ENCODE measurements around the gene GMCL1. TPM values are rescaled to one million over a fixed set of nuclear protein-coding genes. Genes with fewer than 3 reads are reported as not detected.

The GMCL1 gene
- total RNA-seq, 2 donors from 2014 or later, result 19.7 to 25.5 TPM

GRCh38 chr2:69804416-69804815, 25.0 kb upstream of the GMCL1 start:
- H3K9me3 ChIP-seq (ENCODE audit: control insufficient read depth, low read length), result no peaks in the 10 kb centered on the region
- H3K27ac ChIP-seq (ENCODE audit: low read depth, low read length), result no peak overlapping the region
- 82 to 87% methylated on average over 2 to 11 of the region's 11 CpGs for WGBS, 2 experiments (ENCODE audit: insufficient coverage in 1 of 2, insufficient read length in 1 of 2)
- H3K4me3 Mint-ChIP-seq, result no peak overlapping the region
- no peak overlapping the region for H3K9ac ChIP-seq (ENCODE audit: extremely low read depth, low read length, poor library complexity, severe bottlenecking)
- TF ChIP-seq CTCF (conservative IDR thresholded peaks at IDR 0.05), result no peak
- no peak overlapping the region for H3K4me3 ChIP-seq (ENCODE audit: low read length)
- H3K9me3 Mint-ChIP-seq, result no peaks in the 10 kb centered on the region
- H3K27me3 Mint-ChIP-seq (ENCODE audit: insufficient read depth), result no peaks in the 10 kb centered on the region
- H3K4me1 Mint-ChIP-seq, result peaks cover 17% of the 10 kb centered on the region
- peaks cover 13% of the 10 kb centered on the region for H3K4me1 ChIP-seq (ENCODE audit: control insufficient read depth, insufficient read depth, low read length)
- peaks cover 14% of the 10 kb centered on the region for H3K36me3 Mint-ChIP-seq (ENCODE audit: low read depth)
- no peak for DNase-seq
- H3K27me3 ChIP-seq (ENCODE audit: control insufficient read depth, insufficient read depth, low read length, poor library complexity, severe bottlenecking), result no peaks in the 10 kb centered on the region
- H3K36me3 ChIP-seq (ENCODE audit: control insufficient read depth, insufficient read depth, low read length), result no peaks in the 10 kb centered on the region
- H3K27ac Mint-ChIP-seq, result no peak overlapping the region

GRCh38 chr2:69805887-69806286, 23.6 kb upstream of the GMCL1 start:
- 100% methylated on average over 1 of the region's 1 CpG; no CpG with 5 or more reads in 1 of the 2 experiments for WGBS, 2 experiments (ENCODE audit: insufficient coverage in 1 of 2, insufficient read length in 1 of 2)
- no peak overlapping the region for H3K4me3 Mint-ChIP-seq
- no peaks in the 10 kb centered on the region for H3K27me3 Mint-ChIP-seq (ENCODE audit: insufficient read depth)
- Histone ChIP-seq H3K27ac (ENCODE audit: low read depth, low read length) (no peak overlapping the region), H3K9ac (ENCODE audit: extremely low read depth, low read length, poor library complexity, severe bottlenecking) (no peak overlapping the region), H3K4me3 (ENCODE audit: low read length) (no peak overlapping the region), H3K27me3 (ENCODE audit: control insufficient read depth, insufficient read depth, low read length, poor library complexity, severe bottlenecking) (no peaks in the 10 kb centered on the region), H3K9me3 (ENCODE audit: control insufficient read depth, low read length) (no peaks in the 10 kb centered on the region), H3K4me1 (ENCODE audit: control insufficient read depth, insufficient read depth, low read length) (peaks cover 3% of the 10 kb centered on the region), H3K36me3 (ENCODE audit: control insufficient read depth, insufficient read depth, low read length) (no peaks in the 10 kb centered on the region)
- H3K27ac Mint-ChIP-seq, result no peak overlapping the region
- H3K9me3 Mint-ChIP-seq, result no peaks in the 10 kb centered on the region
- peaks cover 3% of the 10 kb centered on the region for H3K4me1 Mint-ChIP-seq
- no peak for TF ChIP-seq CTCF (conservative IDR thresholded peaks at IDR 0.05)
- no peak for DNase-seq
- peaks cover 14% of the 10 kb centered on the region for H3K36me3 Mint-ChIP-seq (ENCODE audit: low read depth)

- no peaks in the 10 kb centered on the region for H3K27me3 Mint-ChIP-seq (ENCODE audit: insufficient read depth)
- Histone ChIP-seq H3K27me3 (ENCODE audit: control insufficient read depth, insufficient read depth, low read length, poor library complexity, severe bottlenecking) (no peaks in the 10 kb centered on the region), H3K4me3 (ENCODE audit: low read length) (no peak overlapping the region), H3K4me1 (ENCODE audit: control insufficient read depth, insufficient read depth, low read length) (no peaks in the 10 kb centered on the region), H3K9me3 (ENCODE audit: control insufficient read depth, low read length) (no peaks in the 10 kb centered on the region), H3K36me3 (ENCODE audit: control insufficient read depth, insufficient read depth, low read length) (no peaks in the 10 kb centered on the region), H3K27ac (ENCODE audit: low read depth, low read length) (no peak overlapping the region), H3K9ac (ENCODE audit: extremely low read depth, low read length, poor library complexity, severe bottlenecking) (no peak overlapping the region)
- H3K9me3 Mint-ChIP-seq, result no peaks in the 10 kb centered on the region
- DNase-seq, result no peak
- peaks cover 16% of the 10 kb centered on the region for H3K36me3 Mint-ChIP-seq (ENCODE audit: low read depth)
- H3K27ac Mint-ChIP-seq, result no peak overlapping the region
- H3K4me1 Mint-ChIP-seq, result no peaks in the 10 kb centered on the region
- H3K4me3 Mint-ChIP-seq, result no peak overlapping the region
- TF ChIP-seq CTCF (conservative IDR thresholded peaks at IDR 0.05), result no peak
- 94 to 95% methylated on average over 16 of the region's 16 CpGs for WGBS, 2 experiments (ENCODE audit: insufficient coverage in 1 of 2, insufficient read length in 1 of 2)
Measured at GRCh38 chr2:69807821-69808540, 21.5 kb upstream of the GMCL1 start.
